ENCODE measurements around the gene NUDT3. TPM values are rescaled to one million over a fixed set of nuclear protein-coding genes. Genes with fewer than 3 reads are reported as not detected.
"Not testable (repeated sequence)": the region's sequence is repeated elsewhere in the genome, so short reads cannot be mapped to it uniquely, and the experiment has no call there.

NUDT3 gene
- total and polyA plus RNA-seq, 2 experiments from 2014 or later = 12.1 to 31.1 TPM

DNA sequence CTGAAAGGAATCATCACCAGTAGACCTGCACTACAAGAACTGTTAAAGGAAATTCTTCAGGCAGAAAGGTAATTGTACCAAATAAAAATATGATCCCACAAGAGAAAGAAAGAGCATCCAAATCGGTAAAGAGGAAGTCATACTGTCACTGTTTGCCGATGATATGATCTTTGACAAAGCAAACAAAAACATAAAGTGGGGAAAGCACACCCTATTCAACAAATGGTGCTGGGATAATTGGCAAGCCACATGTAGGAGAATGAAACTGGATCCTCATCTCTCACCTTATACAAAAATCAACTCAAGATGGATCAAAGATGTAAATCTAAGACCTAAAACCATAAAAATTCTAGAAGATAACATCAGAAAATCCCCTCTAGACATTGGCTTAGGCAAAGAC is 140.1 kb downstream of the NUDT3 start:
- not testable (repeated sequence) for H3K4me1 ChIP-seq (ENCODE audit: insufficient read depth); H3K27ac Mint-ChIP-seq; H3K4me2 ChIP-seq; H3K4me3 ChIP-seq; H3K9me3 Mint-ChIP-seq; H3F3A ChIP-seq (replicated peaks; ENCODE audit: low read depth); H4K20me1 ChIP-seq (replicated peaks; ENCODE audit: insufficient read depth); H3K79me2 ChIP-seq (replicated peaks; ENCODE audit: insufficient read depth); H3K27ac ChIP-seq (ENCODE audit: low read depth); ATAC-seq; H3K9me2 ChIP-seq (ENCODE audit: insufficient read depth); H3K27me3 ChIP-seq (ENCODE audit: insufficient read depth); H2AFZ ChIP-seq; H3K4me3 Mint-ChIP-seq; H3K36me3 ChIP-seq (ENCODE audit: insufficient read depth); H3K36me3 Mint-ChIP-seq (ENCODE audit: low read depth); DNase-seq (ENCODE audit: low spot score); H3K4me1 Mint-ChIP-seq
- H3K27me3 Mint-ChIP-seq (ENCODE audit: insufficient read depth, low read depth, poor library complexity) = peaks cover 26% of the 10 kb centered on the region

GRCh38 chr6:34249469-34250261 is 142.8 kb downstream of the NUDT3 start:
- no peak overlapping the region for H3K27ac ChIP-seq (ENCODE audit: low read depth)

More at GRCh38 chr6:34249469-34250261, 142.8 kb downstream of the NUDT3 start:
- Histone ChIP-seq H3K4me1 (ENCODE audit: insufficient read depth) (peaks cover 7% of the 10 kb centered on the region; the same call in 1 of the 2 replicates), H4K20me1 (replicated peaks; ENCODE audit: insufficient read depth) (no peaks in the 10 kb centered on the region), H3K36me3 (ENCODE audit: insufficient read depth) (no peaks in the 10 kb centered on the region), H3K9me2 (ENCODE audit: insufficient read depth) (no peaks in the 10 kb centered on the region), H3K4me3 (peak overlapping the region; percentile 90), H3K4me2 (peak overlapping the region; percentile 88), H3K27me3 (ENCODE audit: insufficient read depth) (no peaks in the 10 kb centered on the region), H3F3A (replicated peaks; ENCODE audit: low read depth) (peaks cover 17% of the 10 kb centered on the region), H3K79me2 (replicated peaks; ENCODE audit: insufficient read depth) (no peaks in the 10 kb centered on the region), H2AFZ (peak overlapping the region; percentile 93; the same call in 1 of the 2 replicates)
- ATAC-seq = peak; percentile 12
- Mint-ChIP-seq H3K9me3 (peaks cover 2% of the 10 kb centered on the region; the same call in 2 of the 3 replicates), H3K36me3 (ENCODE audit: low read depth) (peaks cover 17% of the 10 kb centered on the region), H3K4me3 (peak overlapping the region; percentile 88), H3K4me1 (peaks cover 20% of the 10 kb centered on the region), H3K27ac (no peak overlapping the region), H3K27me3 (ENCODE audit: insufficient read depth, low read depth, poor library complexity) (peaks cover 47% of the 10 kb centered on the region)
- DNase-seq (ENCODE audit: low spot score) = no peak
- no peak for TF ChIP-seq ZNF462 (CRISPR knock-in tag; IDR thresholded peaks at IDR 0.05)
- no peak for TF ChIP-seq EZH2 (IDR thresholded peaks at IDR 0.05; ENCODE audit: low read depth, unreplicated experiment)
- no peak for TF ChIP-seq POLR2AphosphoS5 (IDR thresholded peaks at IDR 0.05; ENCODE audit: low read depth)
- TF ChIP-seq JUNB (IDR thresholded peaks at IDR 0.05; ENCODE audit: unreplicated experiment) = no peak
- TF ChIP-seq, protein P1, sequence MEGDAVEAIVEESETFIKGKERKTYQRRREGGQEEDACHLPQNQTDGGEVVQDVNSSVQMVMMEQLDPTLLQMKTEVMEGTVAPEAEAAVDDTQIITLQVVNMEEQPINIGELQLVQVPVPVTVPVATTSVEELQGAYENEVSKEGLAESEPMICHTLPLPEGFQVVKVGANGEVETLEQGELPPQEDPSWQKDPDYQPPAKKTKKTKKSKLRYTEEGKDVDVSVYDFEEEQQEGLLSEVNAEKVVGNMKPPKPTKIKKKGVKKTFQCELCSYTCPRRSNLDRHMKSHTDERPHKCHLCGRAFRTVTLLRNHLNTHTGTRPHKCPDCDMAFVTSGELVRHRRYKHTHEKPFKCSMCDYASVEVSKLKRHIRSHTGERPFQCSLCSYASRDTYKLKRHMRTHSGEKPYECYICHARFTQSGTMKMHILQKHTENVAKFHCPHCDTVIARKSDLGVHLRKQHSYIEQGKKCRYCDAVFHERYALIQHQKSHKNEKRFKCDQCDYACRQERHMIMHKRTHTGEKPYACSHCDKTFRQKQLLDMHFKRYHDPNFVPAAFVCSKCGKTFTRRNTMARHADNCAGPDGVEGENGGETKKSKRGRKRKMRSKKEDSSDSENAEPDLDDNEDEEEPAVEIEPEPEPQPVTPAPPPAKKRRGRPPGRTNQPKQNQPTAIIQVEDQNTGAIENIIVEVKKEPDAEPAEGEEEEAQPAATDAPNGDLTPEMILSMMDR (conservative IDR thresholded peaks at IDR 0.05; ENCODE audit: low read depth in 2 of 2) = no peak
- TF ChIP-seq ETS1 (IDR thresholded peaks at IDR 0.05) = no peak
- TF ChIP-seq EZH2phosphoT487 (IDR thresholded peaks at IDR 0.05; ENCODE audit: unreplicated experiment) = no peak
